Neural progenitor cell (in vitro differentiated cells): Measurements from ENCODE around the gene CAB39L.

Experiments
- CTCF ChIP-seq: fragments of 200-600 bp; sonication (generic); IDR thresholded peaks from 2 replicates; pipeline ENCODE4 v1.5.1; 2017; ENCODE audit warnings: antibody characterized with exemption, mild to moderate bottlenecking
- EZH2 ChIP-seq: fragments of 200-600 bp; sonication (generic); IDR thresholded peaks from 2 replicates; pipeline ENCODE4 v1.6.1; 2017; ENCODE audit warnings: antibody characterized with exemption, mild to moderate bottlenecking, moderate library complexity
- EZH2phosphoT487 ChIP-seq: fragments of 200-600 bp; sonication (generic); IDR thresholded peaks from 2 replicates; pipeline ENCODE4 v1.6.1; 2017; ENCODE audit warnings: antibody characterized with exemption

- TF ChIP-seq CTCF, result no peak
- no peak for TF ChIP-seq EZH2
- no peak for TF ChIP-seq EZH2phosphoT487
Observed at GRCh38 chr13:49436890-49437289, 7.0 kb downstream of the CAB39L start.
